ENCODE measurements around the gene ANO1. TPM values are rescaled to one million over a fixed set of nuclear protein-coding genes. Genes with fewer than 3 reads are reported as not detected.

ANO1 gene
- polyA plus RNA-seq, 2 of the 4 experiments (the other 2 are of a cell fraction), result 0.27 to 0.44 TPM

DNA sequence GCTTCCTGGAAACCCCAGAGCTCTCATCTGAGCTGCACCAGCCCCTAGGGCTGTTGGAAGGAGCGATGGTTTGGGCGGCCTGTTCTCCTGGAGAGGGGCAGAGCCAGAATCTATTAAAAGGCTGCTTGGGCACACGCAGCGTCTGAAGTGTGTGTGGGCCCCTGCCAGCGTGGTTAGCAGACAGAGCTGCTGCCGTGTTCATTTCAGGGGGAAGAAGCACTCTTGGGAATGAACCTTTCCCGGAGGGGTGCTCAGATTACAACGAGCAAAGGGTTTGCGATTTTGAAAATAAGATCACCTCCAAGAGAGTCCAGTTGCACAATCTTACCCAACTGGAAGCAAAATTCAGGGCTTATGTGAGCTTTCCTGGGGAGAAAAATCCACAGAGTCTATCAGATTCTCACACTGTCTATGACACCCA is 12.9 kb downstream of the ANO1 start:
- ATAC-seq, result no peak
- CTCF ChIA-PET, result interaction anchor here (1.2 to 1.3 kb wide), 2 partner anchors 39 to 172 kb away, joined by 3 to 4 read pairs; no protein-coding TSS in a partner anchor
- DNase-seq (ENCODE audit: low read depth in 1 of 2, low spot score in 1 of 2), result no peak
- no peak for TF ChIP-seq BHLHE40 (IDR thresholded peaks at IDR 0.05; ENCODE audit: low read depth, low read length)
- no peak for FAIRE-seq
- H3K4me3 ChIP-seq, result no peak overlapping the region
- POLR2A ChIA-PET, result no interaction called here
- H3K27ac ChIP-seq, result no peak overlapping the region
- no peaks in the 10 kb centered on the region for H3K9me3 ChIP-seq
- no peak overlapping the region for H3K4me2 ChIP-seq
- H3K4me1 ChIP-seq, result no peaks in the 10 kb centered on the region
- 76% methylated on average over 7 of the region's 9 CpGs for WGBS (ENCODE audit: missing lambda C conversion rate)

DNA sequence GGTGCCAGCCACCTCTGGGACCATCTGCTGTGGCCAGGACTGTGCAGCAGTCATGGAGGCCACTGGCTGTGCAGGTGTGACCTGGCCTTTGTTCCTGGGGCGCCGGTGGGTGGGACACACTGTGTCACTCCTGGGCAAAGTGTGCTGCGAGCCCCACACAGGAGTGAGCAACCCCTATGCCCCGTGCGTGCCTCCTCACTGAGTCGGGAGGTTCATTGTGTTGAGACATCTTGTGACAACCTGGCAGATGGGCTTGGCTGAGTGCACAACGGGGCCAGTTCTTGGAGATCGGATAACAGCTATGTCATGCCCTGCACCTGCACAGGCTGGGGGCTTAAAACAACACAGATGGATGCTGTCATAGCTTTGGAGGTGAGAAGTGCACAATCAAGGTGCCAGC is 13.5 kb downstream of the ANO1 start:
- CTCF ChIA-PET, result interaction anchor here (1.3 kb wide), 1 partner anchor 38 kb away, joined by 4 read pairs; no protein-coding TSS in a partner anchor
- WGBS (ENCODE audit: missing lambda C conversion rate), result 54% methylated on average over 3 of the region's 8 CpGs
- Histone ChIP-seq H3K9me3 (no peaks in the 10 kb centered on the region), H3K27ac (no peak overlapping the region), H3K4me2 (no peak overlapping the region), H3K4me3 (no peak overlapping the region), H3K4me1 (no peaks in the 10 kb centered on the region)
- POLR2A ChIA-PET, result no interaction called here
- TF ChIP-seq JUN (IDR thresholded peaks at IDR 0.05), result no peak
- no peak for TF ChIP-seq HEYL (CRISPR knock-in tag; IDR thresholded peaks at IDR 0.05)
- no peak for TF ChIP-seq ZNF302 (CRISPR knock-in tag; IDR thresholded peaks at IDR 0.05)
- no peak for TF ChIP-seq BHLHE40 (IDR thresholded peaks at IDR 0.05; ENCODE audit: low read depth, low read length)
- TF ChIP-seq USF2 (IDR thresholded peaks at IDR 0.05), result no peak
- TF ChIP-seq EP300 (IDR thresholded peaks at IDR 0.05), result no peak
- no peak for TF ChIP-seq RAD21 (conservative IDR thresholded peaks at IDR 0.05 in 1 of 2, IDR thresholded peaks at IDR 0.05 in 1 of 2)
- TF ChIP-seq HOXB13 (CRISPR knock-in tag; IDR thresholded peaks at IDR 0.05; ENCODE audit: low read depth), result no peak
- no peak for TF ChIP-seq BCL3 (IDR thresholded peaks at IDR 0.05)
- TF ChIP-seq, protein P1, sequence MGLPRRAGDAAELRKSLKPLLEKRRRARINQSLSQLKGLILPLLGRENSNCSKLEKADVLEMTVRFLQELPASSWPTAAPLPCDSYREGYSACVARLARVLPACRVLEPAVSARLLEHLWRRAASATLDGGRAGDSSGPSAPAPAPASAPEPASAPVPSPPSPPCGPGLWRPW (IDR thresholded peaks at IDR 0.05), result no peak
- TF ChIP-seq ZC3H11A (IDR thresholded peaks at IDR 0.05), result no peak
- TF ChIP-seq POLR2AphosphoS2 (conservative IDR thresholded peaks at IDR 0.05; ENCODE audit: low read length), result no peak
- TF ChIP-seq ESRRA (IDR thresholded peaks at IDR 0.05; ENCODE audit: borderline replicate concordance, low read length), result no peak
- TF ChIP-seq NFE2L2 (conservative IDR thresholded peaks at IDR 0.05; ENCODE audit: low read length), result no peak
- no peak for FAIRE-seq
- DNase-seq (ENCODE audit: low read depth in 1 of 2, low spot score in 1 of 2), result no peak
- ATAC-seq, result no peak

DNA sequence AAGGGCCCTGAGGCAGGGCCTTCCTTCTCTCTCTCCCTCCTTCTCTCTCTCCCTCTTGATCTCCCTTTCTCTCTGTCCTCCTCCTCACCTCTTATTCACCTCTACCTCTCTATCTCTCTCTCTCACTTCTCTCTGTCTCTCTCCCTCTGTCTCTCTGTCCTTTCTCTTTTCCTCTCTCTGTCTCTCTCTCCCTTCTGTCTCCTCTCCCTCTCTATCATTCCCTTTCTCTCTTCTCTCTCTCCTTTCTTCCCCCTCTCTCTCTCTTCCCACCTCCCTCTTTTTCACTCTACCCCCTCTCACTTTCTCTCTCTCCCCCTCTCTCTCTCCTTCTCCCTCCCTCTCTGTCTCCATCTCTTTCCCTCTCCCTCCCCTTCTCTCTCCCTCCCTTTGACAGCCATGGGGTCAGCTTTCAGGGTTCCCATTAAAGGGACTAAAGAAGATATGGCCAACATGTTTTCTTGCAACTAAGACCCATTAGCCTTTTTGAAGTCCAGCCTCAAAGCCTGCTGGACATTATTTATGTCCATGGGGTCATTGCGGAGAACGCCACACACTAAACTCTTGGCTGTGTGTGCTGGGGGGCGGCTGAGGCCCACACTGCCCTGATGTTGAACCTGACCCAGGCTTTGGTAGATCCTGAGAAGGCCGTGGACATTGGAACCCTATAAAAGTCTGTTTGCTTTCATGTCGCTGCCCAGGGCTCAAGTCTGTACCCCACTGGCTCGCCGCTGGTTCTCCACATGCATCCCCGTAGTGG is 15.0 kb downstream of the ANO1 start:
- Histone ChIP-seq H3K4me3 (no peak overlapping the region), H3K4me2 (no peak overlapping the region), H3K9me3 (no peaks in the 10 kb centered on the region), H3K27ac (no peak overlapping the region), H3K4me1 (no peaks in the 10 kb centered on the region)
- WGBS (ENCODE audit: missing lambda C conversion rate), result 78% methylated on average over 8 of the region's 8 CpGs
- TF ChIP-seq, protein P2, sequence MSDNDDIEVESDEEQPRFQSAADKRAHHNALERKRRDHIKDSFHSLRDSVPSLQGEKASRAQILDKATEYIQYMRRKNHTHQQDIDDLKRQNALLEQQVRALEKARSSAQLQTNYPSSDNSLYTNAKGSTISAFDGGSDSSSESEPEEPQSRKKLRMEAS (IDR thresholded peaks at IDR 0.05), result no peak
- TF ChIP-seq TP53 (CRISPR knock-in tag; IDR thresholded peaks at IDR 0.05) (no peak), ESRRA (IDR thresholded peaks at IDR 0.05; ENCODE audit: borderline replicate concordance, low read length) (no peak)
- CTCF ChIA-PET, result interaction anchor here (1.2 kb wide), 1 partner anchor 175 kb away, joined by 5 read pairs; no protein-coding TSS in a partner anchor
- DNase-seq (ENCODE audit: low read depth in 1 of 2, low spot score in 1 of 2) (no peak), FAIRE-seq (no peak), ATAC-seq (no peak)
- POLR2A ChIA-PET, result no interaction called here

All from A549 (cell line).